GM19395 (cell line): ENCODE measurements around the gene COQ8A.

Source experiments
- ATAC-seq: cut with Tn5 transposase; IDR thresholded peaks from one replicate; pipeline ENCODE4 v1.9.1; 2021; ENCODE audit warnings: mild to moderate bottlenecking, moderate library complexity; ENCODE audit not compliant: unreplicated experiment

Gene COQ8A

GRCh38 chr1:226940029-226940805 is at the start of gene COQ8A:
COQ8A (plus strand) TSS chr1:226940294; CDS start chr1:226961386, 21,092 bp downstream.
- peak; percentile 96 for ATAC-seq

DNA sequence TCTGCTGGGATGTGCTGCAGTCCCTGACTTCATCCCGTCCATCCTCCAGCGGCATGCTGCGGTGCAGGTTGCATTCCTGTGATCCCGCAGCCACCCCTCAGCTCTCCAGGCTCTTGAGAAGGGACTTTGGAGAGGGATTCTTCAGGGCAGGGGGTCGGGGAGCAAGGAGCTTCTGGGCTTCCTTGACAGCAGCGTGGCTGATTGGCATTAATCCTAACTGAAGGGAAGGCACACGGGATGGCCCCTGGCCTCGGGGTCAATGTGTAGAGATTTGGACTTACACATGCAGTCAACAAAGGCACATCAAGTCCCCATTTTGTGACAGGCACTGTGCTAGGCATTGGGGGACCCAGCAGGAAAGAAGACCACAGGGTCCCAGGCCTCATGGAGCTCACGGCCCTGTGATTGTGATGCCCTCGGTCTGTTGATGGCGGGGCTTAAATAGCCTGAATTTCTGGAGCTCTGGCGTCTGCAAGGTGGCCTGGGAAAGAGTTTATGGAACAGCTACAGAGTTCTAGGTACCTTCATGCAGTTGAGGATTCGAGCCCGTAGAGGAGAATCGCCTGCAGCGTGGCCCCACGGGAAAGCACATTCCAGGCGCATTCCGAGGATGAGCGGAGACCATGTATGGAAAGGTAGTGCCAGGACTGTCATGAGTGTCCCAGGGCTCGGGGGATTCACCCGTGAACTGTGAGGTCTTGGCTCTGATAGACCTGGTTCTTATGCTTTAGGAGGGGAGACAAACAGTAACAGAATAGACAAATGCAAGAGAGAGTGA is 49.6 kb upstream of the COQ8A start:
- no peak for ATAC-seq

GRCh38 chr1:226891346-226891745 is 48.7 kb upstream of the COQ8A start:
- no peak for ATAC-seq

GRCh38 chr1:226891846-226892523 is 48.1 kb upstream of the COQ8A start:
- no peak for ATAC-seq

DNA sequence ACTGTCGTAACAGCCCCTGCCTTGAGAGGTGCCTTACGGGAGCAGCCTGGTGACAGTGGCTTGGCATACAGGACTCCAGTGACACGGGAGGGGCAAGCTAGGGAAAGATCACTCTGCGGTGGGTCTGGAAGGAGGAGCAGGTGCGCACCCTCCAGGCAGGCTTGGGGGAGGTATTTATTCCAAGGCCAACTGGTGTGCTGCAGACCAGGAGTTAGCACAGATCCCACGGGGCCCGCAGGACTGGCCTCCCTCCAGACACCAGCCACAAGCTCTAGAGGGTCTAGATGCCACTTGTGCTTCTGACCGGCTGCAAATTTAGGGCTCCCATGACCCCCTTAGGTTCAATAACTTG is 47.6 kb upstream of the COQ8A start:
- ATAC-seq: no peak

- ATAC-seq: no peak
Measured at GRCh38 chr1:226893936-226894335, 46.2 kb upstream of the COQ8A start.

- no peak for ATAC-seq
Measured at GRCh38 chr1:226894826-226895225, 45.3 kb upstream of the COQ8A start.

GRCh38 chr1:226895644-226896043 is 44.5 kb upstream of the COQ8A start:
- ATAC-seq: no peak

GRCh38 chr1:226898246-226898645 is 41.8 kb upstream of the COQ8A start:
- no peak for ATAC-seq

GRCh38 chr1:226901421-226901820 is 38.7 kb upstream of the COQ8A start:
- no peak for ATAC-seq

DNA sequence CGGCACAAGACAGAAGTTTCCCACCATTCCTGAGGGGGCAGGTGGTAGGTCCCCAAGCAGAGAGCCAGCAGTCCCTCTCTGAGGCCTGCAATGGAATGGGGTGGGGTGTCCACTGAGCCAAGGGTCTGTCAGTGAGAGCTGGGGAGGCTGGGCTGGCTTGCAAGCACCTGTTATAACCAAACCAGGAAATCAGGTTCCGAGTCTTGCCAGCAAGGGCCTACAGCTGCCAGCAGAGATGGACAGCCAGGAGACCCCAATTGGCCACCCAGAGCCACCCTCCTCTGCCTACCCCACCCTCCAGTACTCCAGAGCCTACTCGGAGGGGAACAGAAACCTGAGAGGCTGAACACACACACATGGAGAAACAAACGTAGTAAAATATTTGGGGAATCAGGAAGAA is 37.5 kb upstream of the COQ8A start:
- ATAC-seq: no peak

DNA sequence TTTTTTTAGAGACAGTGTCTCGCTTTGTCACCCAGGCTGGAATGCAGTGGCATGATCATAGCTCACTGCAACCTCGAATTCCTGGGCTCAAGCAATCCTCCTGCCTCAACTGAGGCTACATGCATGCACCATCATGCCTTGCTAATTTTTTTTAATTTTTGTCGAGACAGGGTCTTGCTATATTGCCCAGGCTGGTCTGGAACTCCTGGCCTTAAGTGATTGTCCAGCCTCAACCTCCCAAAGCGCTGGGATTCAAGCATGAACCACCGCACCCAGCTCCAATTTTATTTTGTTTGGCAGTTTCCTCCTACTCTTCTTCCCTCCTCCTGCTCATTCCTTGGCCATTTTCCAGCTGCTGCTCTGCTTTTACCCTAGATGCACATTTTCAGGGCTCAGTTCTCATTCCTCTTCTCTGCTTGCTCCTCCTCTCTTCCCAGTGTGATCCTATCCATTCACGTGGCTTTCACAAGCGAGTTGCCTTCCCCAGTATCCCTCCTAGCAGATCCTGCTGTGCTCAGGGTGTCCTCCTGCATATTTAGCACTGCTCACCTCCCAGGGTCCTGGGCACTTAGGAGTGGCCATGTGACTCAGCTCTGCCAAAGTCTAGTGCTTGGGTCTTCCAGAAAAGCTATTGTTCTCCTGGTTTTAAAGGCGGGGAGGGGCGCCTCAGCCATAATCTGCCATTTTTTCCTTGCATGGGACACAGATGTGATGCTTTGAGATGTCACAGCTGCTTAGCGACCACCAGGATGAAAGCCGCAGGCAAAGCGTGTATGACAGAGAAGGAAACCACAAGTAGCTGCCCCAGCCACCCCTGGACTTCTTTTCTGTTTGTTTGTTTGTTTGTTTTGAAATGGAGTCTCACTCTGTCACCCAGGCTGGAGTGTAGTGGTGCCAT is 36.0 kb upstream of the COQ8A start:
- no peak for ATAC-seq

DNA sequence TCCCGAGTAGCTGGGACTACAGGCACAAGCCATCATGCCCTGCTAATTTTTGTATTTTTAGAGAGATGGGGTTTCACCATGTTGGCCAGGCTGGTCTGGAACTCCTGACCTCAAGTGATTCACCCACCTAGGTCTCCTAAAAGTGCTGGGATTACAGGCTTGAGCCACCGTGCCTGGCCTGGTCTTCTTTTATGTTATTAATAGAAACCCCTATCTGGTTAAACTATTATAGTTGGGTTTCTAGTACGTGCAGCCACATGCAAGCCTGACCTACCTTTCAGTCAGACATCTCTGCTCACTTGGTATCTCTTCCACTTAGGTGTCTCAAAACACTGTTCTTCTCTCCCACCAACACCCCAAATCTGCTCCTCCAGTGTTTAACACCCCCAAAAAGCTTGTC is 35.3 kb upstream of the COQ8A start:
- ATAC-seq: no peak

- ATAC-seq: no peak
Measured at GRCh38 chr1:226908419-226908818, 31.7 kb upstream of the COQ8A start.

- ATAC-seq: no peak
Measured at GRCh38 chr1:226908913-226909312, 31.2 kb upstream of the COQ8A start.

- ATAC-seq: peak; percentile 64
Measured at GRCh38 chr1:226912587-226913176, 27.4 kb upstream of the COQ8A start.

- peak; percentile 34 for ATAC-seq
Measured at GRCh38 chr1:226915672-226915995, 24.5 kb upstream of the COQ8A start.

DNA sequence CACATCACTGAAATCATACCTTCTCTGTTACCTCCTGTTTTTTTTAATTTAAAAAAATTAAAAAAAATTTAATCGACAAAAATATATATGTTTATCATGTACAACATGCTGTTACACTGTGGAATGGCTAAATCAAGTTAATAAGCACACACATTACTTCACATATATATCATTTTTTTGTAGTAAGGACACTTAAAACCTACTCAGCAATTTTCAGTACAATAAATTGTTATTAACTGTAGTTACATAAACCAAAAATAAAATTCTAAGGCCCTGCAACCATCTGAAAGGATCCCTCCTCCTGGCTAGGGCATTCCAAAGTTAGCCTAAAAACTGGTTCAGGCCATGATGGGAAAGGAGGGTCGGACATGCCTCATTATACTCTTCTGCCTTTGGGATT is 23.6 kb upstream of the COQ8A start:
- no peak for ATAC-seq

- no peak for ATAC-seq
Measured at GRCh38 chr1:226919587-226919986, 20.5 kb upstream of the COQ8A start.

GRCh38 chr1:226919995-226920394 is 20.1 kb upstream of the COQ8A start:
- ATAC-seq: no peak
